Measurements from ENCODE around the gene FPR3.
"Not testable (repeated sequence)": the region's sequence is repeated elsewhere in the genome, so short reads cannot be mapped to it uniquely, and the experiment has no call there.

The FPR3 gene

DNA sequence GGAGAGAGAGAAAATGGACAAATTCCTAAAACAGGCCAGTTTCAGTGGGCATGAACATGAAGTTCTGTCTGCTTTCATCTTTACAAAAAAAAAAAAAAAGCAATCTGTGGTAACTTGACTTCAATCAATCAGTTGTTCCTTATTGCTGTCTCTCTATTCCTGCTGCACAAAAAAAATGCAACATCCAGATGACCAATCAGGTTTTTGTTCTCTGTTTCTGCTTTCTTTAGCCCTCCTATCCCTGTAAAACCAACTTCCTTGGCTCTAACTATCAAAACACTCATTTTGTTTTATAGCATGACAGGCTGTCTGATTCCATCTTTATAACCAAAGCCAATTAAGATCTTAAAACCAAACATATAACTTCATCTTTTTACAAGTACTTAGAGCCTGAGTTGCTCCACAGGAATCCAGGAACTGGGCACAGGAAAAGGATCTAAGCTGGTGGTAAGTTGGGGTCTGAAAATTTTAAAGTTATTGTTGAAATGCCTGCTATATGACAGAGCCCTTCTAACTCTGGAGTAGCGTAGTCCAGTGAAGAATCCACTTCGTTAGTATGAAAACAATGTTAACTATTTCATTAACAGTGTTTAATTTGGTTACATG, at the start of gene FPR3:
Gene FPR3 (plus strand): TSS at position 273 of the 606 bp plus-strand sequence. CDS start 28,592 bp downstream, outside the sequence.
- no peak for DNase-seq

GRCh38 chr19:51746731-51747130, 48.2 kb upstream of the FPR3 start:
- no peak for DNase-seq

- DNase-seq, result no peak
Measured at GRCh38 chr19:51749979-51750378, 45.0 kb upstream of the FPR3 start.

- DNase-seq, result no peak
Measured at GRCh38 chr19:51750400-51751094, 44.4 kb upstream of the FPR3 start.

DNA sequence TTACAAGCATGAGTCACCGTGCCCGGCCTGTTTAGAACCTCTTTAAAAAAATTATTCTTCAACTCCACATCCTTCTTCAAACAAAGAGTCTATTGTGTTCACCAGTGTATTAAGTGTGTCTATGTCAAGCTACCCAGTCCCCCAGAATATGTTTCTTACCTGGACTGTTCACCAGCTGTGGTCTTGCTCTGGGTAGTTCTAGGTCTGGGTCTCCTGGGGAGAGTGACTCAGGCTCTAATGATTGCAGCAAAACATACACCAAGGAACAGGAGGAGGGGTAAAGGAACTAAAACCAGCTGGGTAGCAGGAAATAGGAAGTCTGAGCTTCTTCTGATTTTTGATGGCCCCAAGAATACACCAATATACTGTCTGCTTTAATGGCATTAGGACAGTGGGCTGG, 43.3 kb upstream of the FPR3 start, which contains the start of gene FPR1:
Gene FPR1 (minus strand): TSS at position 224 of the 400 bp plus-strand sequence. CDS start 4,884 bp downstream, outside the sequence.
- DNase-seq, result no peak

- DNase-seq, result no peak
Measured at GRCh38 chr19:51754109-51754508, 40.8 kb upstream of the FPR3 start.

DNA sequence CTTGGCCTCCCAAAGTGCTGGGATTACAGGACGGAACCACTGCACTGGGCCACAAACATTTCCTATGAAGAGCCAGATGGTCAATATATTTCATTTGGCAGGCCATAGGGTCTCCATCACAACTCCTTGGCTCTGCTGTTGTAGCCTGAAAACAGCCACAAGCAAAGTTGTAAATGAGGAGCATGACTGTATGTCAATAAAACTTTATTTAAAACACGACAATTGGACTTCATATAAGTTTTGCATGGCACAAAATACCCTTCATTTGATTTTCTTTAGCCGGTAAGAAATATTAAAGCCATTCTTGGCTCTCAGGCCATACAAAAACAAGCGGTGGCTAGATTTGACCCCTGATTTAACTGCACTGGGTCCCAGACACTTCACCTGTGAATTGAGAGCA, 40.2 kb upstream of the FPR3 start:
- DNase-seq, result no peak

- DNase-seq, result no peak
Measured at GRCh38 chr19:51755571-51755970, 39.4 kb upstream of the FPR3 start.

GRCh38 chr19:51760697-51761356, 34.1 kb upstream of the FPR3 start, which contains the start of gene FPR2:
TSS of gene FPR2 (plus strand) at chr19:51761180. CDS start at chr19:51768659, 7,479 bp downstream.
- no peak for DNase-seq

GRCh38 chr19:51761696-51762095, 33.3 kb upstream of the FPR3 start:
- no peak for DNase-seq

- DNase-seq, result no peak
Measured at GRCh38 chr19:51765086-51765485, 29.9 kb upstream of the FPR3 start.

DNA sequence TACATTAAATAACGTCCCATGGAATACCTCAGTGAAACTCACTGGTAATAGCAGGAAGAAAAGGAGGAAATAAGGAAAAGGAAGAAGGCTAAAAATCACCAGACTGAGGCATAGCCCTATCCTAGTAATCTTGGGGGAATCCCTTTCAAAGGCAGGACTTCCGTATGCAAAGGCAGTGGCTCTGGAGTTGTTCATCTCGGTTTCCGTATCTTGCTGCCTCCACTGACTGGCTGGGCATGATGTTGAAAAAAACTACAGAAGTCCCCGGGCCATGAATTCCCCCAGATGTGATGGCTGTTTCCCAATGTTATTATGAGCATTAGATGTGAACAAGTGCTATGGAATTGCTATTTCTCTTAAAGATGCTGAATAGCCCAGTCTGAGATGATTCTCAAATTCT, 28.5 kb upstream of the FPR3 start:
- DNase-seq, result no peak

- no peak for DNase-seq
Measured at GRCh38 chr19:51771376-51772130, 23.4 kb upstream of the FPR3 start.

DNA sequence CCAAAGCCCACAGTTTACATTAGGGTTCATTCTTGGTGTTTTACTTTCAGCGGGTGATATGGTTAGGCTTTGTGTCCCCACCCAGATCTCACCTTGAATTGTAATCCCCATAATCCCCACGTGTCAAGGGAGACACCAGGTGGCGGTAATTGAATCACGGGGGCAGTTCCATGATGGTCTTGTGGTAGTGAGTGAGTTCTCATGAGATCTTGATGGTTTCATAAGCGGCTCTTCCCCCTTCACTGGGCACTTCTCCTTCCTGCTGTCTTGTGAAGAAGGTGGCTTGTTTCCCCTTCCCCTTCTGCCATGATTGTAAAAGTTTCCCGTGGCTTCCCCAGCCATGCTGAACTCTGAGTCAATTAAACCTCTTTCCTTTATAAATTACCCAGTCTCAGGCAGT, 22.0 kb upstream of the FPR3 start:
- DNase-seq, result no peak

DNA sequence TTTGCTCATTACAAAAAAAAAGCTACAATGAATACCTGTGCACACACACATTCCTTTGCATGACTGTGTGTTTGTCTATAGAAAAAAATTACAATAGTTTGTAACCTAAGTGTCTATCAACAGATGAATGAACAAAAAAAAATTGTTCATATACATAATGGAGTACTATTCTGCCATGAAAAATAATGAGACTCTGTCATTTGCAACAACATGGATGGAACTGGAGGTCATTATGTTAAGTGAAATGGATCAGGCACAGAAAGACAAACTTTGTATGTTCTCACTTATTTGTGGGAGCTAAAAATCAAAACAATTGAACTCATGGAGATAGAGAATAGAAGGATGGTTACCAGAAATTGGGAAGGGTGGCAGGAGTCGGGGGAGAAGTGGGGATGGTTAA, 18.4 kb upstream of the FPR3 start:
- DNase-seq, result not testable (repeated sequence)

DNA sequence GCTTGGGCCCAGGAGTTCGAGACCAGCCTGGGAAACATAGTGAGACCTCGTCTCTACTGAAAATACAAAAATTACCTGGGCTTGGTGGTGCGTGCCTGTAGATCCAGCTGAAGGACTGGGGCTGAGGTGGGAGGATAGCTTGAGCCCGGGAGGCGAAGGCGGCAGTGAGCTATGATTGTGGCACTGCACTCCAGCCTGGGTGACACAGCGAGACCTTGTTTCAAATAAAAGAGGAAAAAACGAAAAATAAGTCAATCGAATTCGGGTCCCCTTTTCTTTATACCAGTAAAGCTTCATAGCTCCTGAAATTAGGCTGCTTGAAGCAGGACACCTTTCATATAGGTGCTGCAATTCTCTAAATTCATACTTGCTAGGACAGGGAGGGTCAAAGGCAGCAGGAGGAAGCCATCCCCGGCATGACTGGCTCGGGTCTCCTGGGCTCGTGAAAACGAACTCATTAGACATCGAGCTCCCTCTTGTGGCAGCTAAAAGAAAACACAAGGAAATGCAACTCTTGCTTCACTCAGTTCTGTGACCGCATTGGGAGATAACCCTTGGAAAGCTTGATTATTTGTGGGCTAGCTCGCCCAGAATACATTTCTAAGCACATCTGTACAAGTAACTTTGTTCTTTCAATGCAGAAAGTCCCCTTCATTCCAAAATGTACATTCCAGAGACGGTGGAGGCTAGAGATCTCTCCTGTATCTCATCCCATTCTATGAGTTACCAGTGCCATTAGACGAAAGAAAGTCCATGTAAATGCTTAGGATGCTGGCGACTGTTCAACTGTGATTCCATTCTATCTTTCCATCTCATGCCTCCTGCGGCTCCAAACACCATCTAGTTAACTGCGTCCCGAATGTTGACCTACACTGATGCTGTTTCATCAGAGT, 17.1 kb upstream of the FPR3 start:
- peak; percentile 66 for DNase-seq

GRCh38 chr19:51779181-51779580, 15.8 kb upstream of the FPR3 start:
- no peak for DNase-seq

- no peak for DNase-seq
Measured at GRCh38 chr19:51779703-51780102, 15.3 kb upstream of the FPR3 start.

DNA sequence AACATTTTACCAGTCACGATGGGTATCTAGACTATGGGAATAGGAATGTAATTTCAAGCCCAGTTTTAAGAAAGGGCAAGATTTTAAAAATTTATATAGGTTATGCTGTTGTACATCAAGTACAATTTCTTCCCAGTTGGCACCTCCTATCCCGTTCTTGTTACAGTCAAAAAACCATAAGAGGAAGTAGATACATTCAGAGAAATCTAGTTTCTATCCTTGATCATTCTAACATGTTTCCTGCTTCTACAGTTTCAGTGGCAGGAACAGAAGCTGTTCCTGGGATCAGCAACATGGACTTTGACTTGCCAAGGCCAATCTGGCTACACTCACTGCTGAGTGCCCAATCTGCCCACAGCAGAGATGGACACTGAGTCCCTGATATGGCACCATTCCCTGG, 14.7 kb upstream of the FPR3 start:
- DNase-seq, result no peak

DNA sequence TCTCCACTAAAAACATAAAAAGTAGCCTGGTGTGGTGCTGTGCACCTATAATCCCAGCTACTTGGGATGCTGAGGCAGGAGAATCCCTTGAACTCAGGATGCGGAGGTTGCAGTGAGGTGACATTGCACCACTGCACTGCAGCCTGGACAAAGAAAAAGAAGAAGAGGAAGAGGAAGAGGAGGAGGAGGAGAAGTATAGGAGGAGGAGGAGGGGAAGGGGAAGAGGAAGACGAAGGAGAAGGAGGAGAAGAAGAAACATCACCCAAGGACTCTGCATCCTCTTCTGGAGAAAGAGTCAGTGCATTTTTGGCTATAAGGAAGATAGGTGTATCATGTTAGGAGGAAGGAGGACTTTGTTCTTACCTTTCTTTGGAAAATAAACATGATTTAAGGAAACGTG, 13.0 kb upstream of the FPR3 start:
- DNase-seq, result no peak

- DNase-seq, result peak; percentile 40
Measured at GRCh38 chr19:51783372-51783771, 11.6 kb upstream of the FPR3 start.

DNA sequence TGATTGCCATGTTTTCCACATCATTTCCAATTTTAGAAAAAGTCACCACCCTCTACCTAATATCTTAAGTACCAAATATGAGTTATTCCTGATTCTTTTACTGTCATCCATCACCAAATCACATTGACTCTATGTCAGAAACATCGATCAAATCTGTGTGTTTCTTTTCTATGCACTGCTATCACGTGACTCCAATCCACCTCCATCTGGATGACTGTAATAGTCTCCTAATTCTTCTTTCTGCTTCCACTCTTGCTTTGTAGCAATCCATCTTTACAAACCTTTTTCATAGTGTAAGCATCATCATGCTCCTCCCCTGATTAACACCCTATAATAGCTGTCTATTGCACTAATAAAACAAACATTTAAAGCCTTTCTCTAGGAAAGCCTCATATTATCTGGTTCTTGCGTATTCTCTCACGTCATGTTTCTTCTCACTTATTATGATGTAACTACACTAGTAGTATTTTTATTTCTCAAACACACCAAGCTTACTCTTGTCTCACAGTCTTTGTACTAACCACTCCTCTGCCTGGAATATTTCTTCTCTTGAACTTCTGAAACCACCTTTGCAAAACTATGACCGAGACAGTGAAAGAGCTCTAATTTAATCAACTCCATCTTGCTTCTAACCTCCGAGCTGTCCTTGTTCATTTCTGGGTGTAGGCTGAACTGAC, 10.7 kb upstream of the FPR3 start:
- no peak for DNase-seq
